GM12878 (cell line): Measurements from ENCODE around the gene SLC9A3. TPM values are rescaled to one million over a fixed set of nuclear protein-coding genes. Genes with fewer than 3 reads are reported as not detected.

Experiments used
- ATAC-seq: fragments of 200-7000 bp; cut with Tn5 transposase; 3 replicates; pipeline ENCODE4 v1.9.1; 2020; ENCODE audit warnings: mild to moderate bottlenecking, moderate library complexity
- BruUV-seq: library from RNA; stranded (reverse); fragments of 400-500 nt; replicated peaks from 2 replicates; lab custom pipeline; 2021; lab: Mats Ljungman, UMichigan
- CTCF ChIA-PET: fragments of 300-600 bp; sonication (Branson Sonifier 250); formaldehyde crosslinking; extraction: SDS; loops from one replicate; lab custom pipeline; 2021; ENCODE audit warnings: inconsistent platforms; lab: Yijun Ruan, JAX
- POLR2A ChIA-PET: fragments of 350-600 bp; formaldehyde crosslinking; extraction: SDS; loops from one replicate; lab custom pipeline; 2021; ENCODE audit warnings: inconsistent platforms; lab: Charles Lee
- RAD21 ChIA-PET: fragments of 300-600 bp; sonication (Branson Sonifier 250); formaldehyde crosslinking; loops from one replicate; lab custom pipeline; 2023; ENCODE audit warnings: antibody characterized with exemption; ENCODE audit not compliant: unreplicated experiment; lab: Charles Lee
- SMC1A ChIA-PET: fragments of 300-600 bp; sonication (Branson Sonifier 250); formaldehyde crosslinking; loops from one replicate; lab custom pipeline; 2023; ENCODE audit not compliant: unreplicated experiment, uncharacterized antibody; lab: Charles Lee
- DNase-seq: peaks from one replicate; pipeline ENCODE4 v3.0.0-alpha.2; 2011; ENCODE audit warnings: low read depth, low spot score
- FAIRE-seq: peaks from 3 replicates; lab custom pipeline; 2011; peaks lifted over from hg19 to GRCh38; lab: Jason Lieb, UNC
- H2AFZ ChIP-seq: 2 replicates; pipeline ENCODE4 v1.6.0; 2011; ENCODE audit warnings: low read depth, low read length, control low read depth; ENCODE audit not compliant: control insufficient read depth
- H3K27ac ChIP-seq: 2 replicates; pipeline ENCODE4 v1.5.1; 2011; ENCODE audit warnings: control low read depth; ENCODE audit not compliant: control insufficient read depth, insufficient read depth
- H3K27me3 ChIP-seq, 2 experiments: replicated peaks in 1 of 2; 2 replicates each; pipeline versions ENCODE4 v1.6.0 to v1.6.1; 2011; ENCODE audit warnings: low read length in 1 of 2; ENCODE audit not compliant: control insufficient read depth in 2 of 2, insufficient read depth in 2 of 2
- H3K36me3 ChIP-seq, 2 experiments: 2 replicates each; pipeline ENCODE4 v1.5.1; 2011; ENCODE audit warnings: low read length in 1 of 2; ENCODE audit not compliant: control insufficient read depth in 2 of 2, insufficient read depth in 2 of 2
- H3K4me1 ChIP-seq: 2 replicates; pipeline ENCODE4 v1.6.1; 2011; ENCODE audit warnings: mild to moderate bottlenecking, low read length, moderate library complexity, mixed read lengths; ENCODE audit not compliant: control insufficient read depth, insufficient read depth
- H3K4me2 ChIP-seq: 2 replicates; pipeline ENCODE4 v1.6.0; 2011; ENCODE audit warnings: control low read depth; ENCODE audit not compliant: control insufficient read depth, insufficient read depth
- H3K4me3 ChIP-seq: fragments of 200-600 bp; sonication (generic); 2 replicates; pipeline ENCODE4 v1.5.1; 2016
- H3K79me2 ChIP-seq: 2 replicates; pipeline ENCODE4 v1.6.0; 2011; ENCODE audit warnings: low read length; ENCODE audit not compliant: control insufficient read depth, insufficient read depth
- H3K9ac ChIP-seq: 2 replicates; pipeline ENCODE4 v1.8.0; 2011; ENCODE audit warnings: low read length, control low read depth, mixed read lengths; ENCODE audit not compliant: control insufficient read depth, insufficient read depth
- H3K9me3 ChIP-seq: replicated peaks from 3 replicates; pipeline ENCODE4 v1.5.1; 2011; ENCODE audit warnings: mild to moderate bottlenecking, low read length; ENCODE audit not compliant: control insufficient read depth, insufficient read depth
- H4K20me1 ChIP-seq: 2 replicates; pipeline ENCODE4 v1.6.0; 2011; ENCODE audit not compliant: control insufficient read depth, insufficient read depth
- BHLHE40 ChIP-seq, 2 experiments: fragments of 450-650 bp in 1 of 2; IDR thresholded peaks; 2 replicates each; pipeline ENCODE4 v1.6.1; 2011 to 2017; ENCODE audit warnings: low read depth in 2 of 2, borderline replicate concordance in 1 of 2, improper control_type of control experiment in 1 of 2, low read length in 1 of 2, mild to moderate bottlenecking in 1 of 2
- CBX3 ChIP-seq: fragments of 200-600 bp; sonication (generic); IDR thresholded peaks from 2 replicates; pipeline ENCODE4 v1.6.1; 2016; ENCODE audit warnings: low read depth, borderline replicate concordance
- CBX5 ChIP-seq: sonication (generic); IDR thresholded peaks from 2 replicates; pipeline ENCODE4 v1.6.1; 2016; ENCODE audit warnings: low read depth, moderate library complexity, mild to moderate bottlenecking, inconsistent platforms
- CREB1 ChIP-seq: IDR thresholded peaks from 2 replicates; pipeline ENCODE4 v1.6.1; 2012; ENCODE audit warnings: low read depth, mild to moderate bottlenecking, inconsistent platforms
- ESRRA ChIP-seq: IDR thresholded peaks from 2 replicates; pipeline ENCODE4 v1.6.1; 2012; ENCODE audit warnings: mild to moderate bottlenecking, low read length, improper control_type of control experiment
- GABPA ChIP-seq: IDR thresholded peaks from 2 replicates; pipeline ENCODE4 v1.6.1; 2014; ENCODE audit warnings: antibody characterized with exemption, low read depth, mild to moderate bottlenecking, inconsistent platforms
- IKZF1 ChIP-seq: fragments of 450-650 bp; conservative IDR thresholded peaks from 2 replicates; pipeline ENCODE4 v1.6.1; 2017; ENCODE audit warnings: antibody characterized with exemption, mild to moderate bottlenecking
- MAX ChIP-seq: IDR thresholded peaks from 2 replicates; pipeline ENCODE4 v1.6.1; 2012; ENCODE audit warnings: low read depth, low read length, improper control_type of control experiment
- NR2C2 ChIP-seq: IDR thresholded peaks from 2 replicates; pipeline ENCODE4 v1.6.1; 2011; ENCODE audit warnings: borderline replicate concordance, low read depth; ENCODE audit not compliant: control insufficient read depth, insufficient read length
- RAD21 ChIP-seq: IDR thresholded peaks from 2 replicates; pipeline ENCODE4 v1.6.1; 2011; ENCODE audit warnings: mild to moderate bottlenecking, low read depth, low read length, moderate library complexity; ENCODE audit not compliant: insufficient read depth
- SIN3A ChIP-seq: IDR thresholded peaks from 2 replicates; pipeline ENCODE4 v1.6.1; 2012; ENCODE audit warnings: low read depth, low read length, improper control_type of control experiment
- SMAD1 ChIP-seq: fragments of 450-650 bp; IDR thresholded peaks from 2 replicates; pipeline ENCODE4 v1.6.1; 2018; ENCODE audit warnings: mild to moderate bottlenecking, low read depth; ENCODE audit not compliant: partially characterized antibody
- SP1 ChIP-seq: IDR thresholded peaks from one replicate; pipeline ENCODE4 v1.6.1; 2011; ENCODE audit warnings: low read depth, low read length
- SPI1 ChIP-seq: IDR thresholded peaks from 2 replicates; pipeline ENCODE4 v1.6.1; 2011; ENCODE audit warnings: low read depth, mild to moderate bottlenecking, low read length, moderate library complexity, borderline replicate concordance; ENCODE audit not compliant: insufficient read depth
- SREBF1 ChIP-seq: IDR thresholded peaks from 2 replicates; pipeline ENCODE4 v1.6.1; 2012; ENCODE audit warnings: mild to moderate bottlenecking, low read length
- TBL1XR1 ChIP-seq: IDR thresholded peaks from 2 replicates; pipeline ENCODE4 v1.6.1; 2012; ENCODE audit warnings: low read depth, low read length, improper control_type of control experiment
- ZNF207 ChIP-seq: fragments of 450-650 bp; IDR thresholded peaks from 2 replicates; pipeline ENCODE4 v1.6.1; 2014; ENCODE audit warnings: antibody characterized with exemption, mild to moderate bottlenecking, borderline replicate concordance
- WGBS: methylation state at CpG from one replicate; pipeline ENCODE4 v1.1.6; 2016; ENCODE audit warnings: low lambda C conversion rate; ENCODE audit not compliant: insufficient replicate concordance, insufficient coverage; ENCODE audit errors: missing lambda C conversion rate; 5-methylcytosine and 5-hydroxymethylcytosine counted together
- in situ Hi-C: fragments of 300-500 bp; cut with MboI; formaldehyde crosslinking; loops from 9 replicates; pipeline ENCODE4 v1.14.3; 2018; ENCODE audit warnings: mixed read lengths
- intact Hi-C: fragments of 100-400 bp; cut with micrococcal nuclease; formaldehyde crosslinking; loops from one replicate; pipeline ENCODE4 v1.14.2; 2022; ENCODE audit not compliant: unreplicated experiment
- polyA plus RNA-seq, 11 experiments: library from polyadenylated mRNA; depleted of rRNA in 4 of 11; unstranded in 6 of 11; stranded (reverse) in 5 of 11; fragments of >200 nt; fragmentation: Nextera tagmentation in 4 of 11; fragmentation: Illumina TruSeq in 1 of 11; extraction: Ambion mirVana in 4 of 11; extraction: Trizol in 1 of 11; gene quantifications; 1 replicate in 1 of 11; 2 replicates in 10 of 11; pipeline versions ENCODE4 v1.2.1 to v1.2.3, GENCODE V29; 2011 to 2016; ENCODE audit warnings: inconsistent platforms in 2 of 11, missing spikeins in 2 of 11, low read depth in 1 of 11
- total RNA-seq, 4 experiments: library from RNA; depleted of rRNA in 3 of 4; stranded (reverse); fragments of >200 nt in 3 of 4; fragmentation: Illumina TruSeq in 1 of 4; extraction: Trizol in 1 of 4; gene quantifications; 2 replicates each; pipeline versions ENCODE4 v1.2.1 to v1.2.3, GENCODE V29; 2013 to 2021
- TF ChIP-seq, protein P1 (sequence below): IDR thresholded peaks from 2 replicates; pipeline ENCODE4 v1.6.1; 2011; ENCODE audit warnings: mild to moderate bottlenecking, low read depth, low read length, moderate library complexity; ENCODE audit not compliant: insufficient replicate concordance
- TF ChIP-seq, protein P2 (sequence below), 3 experiments: IDR thresholded peaks in 2 of 3; conservative IDR thresholded peaks in 1 of 3; 2 replicates each; pipeline ENCODE4 v1.5.1; 2011; ENCODE audit warnings: low read depth in 3 of 3, low read length in 3 of 3, mild to moderate bottlenecking in 3 of 3, control low read depth in 2 of 3, moderate library complexity in 2 of 3, inconsistent platforms in 1 of 3, mixed read lengths in 1 of 3; ENCODE audit not compliant: control insufficient read depth in 2 of 3, insufficient read depth in 1 of 3; ENCODE audit errors: extremely low read depth in 1 of 3

The SLC9A3 gene
- total and polyA plus RNA-seq, 10 of the 15 experiments (the other 5 are each of a cell fraction or from before 2014, with no cell fraction given) = 0.04 to 5.2 (median 2.3) TPM; not detected in 1

- Histone ChIP-seq H2AFZ (no peak overlapping the region), H3K27me3 (peaks cover 4 to 8% of the 10 kb centered on the region in 2 experiments; a peak in 3 of 4 replicates), H3K36me3 (no peaks in the 10 kb centered on the region), H3K4me1 (peaks cover 21% of the 10 kb centered on the region)
- no TSS peak for BruUV-seq
- 48% methylated on average over 13 of the region's 13 CpGs for WGBS
- in situ Hi-C loops = no loop called here
- ATAC-seq (no peak), FAIRE-seq (no peak), DNase-seq (no peak)
- CTCF ChIA-PET = no interaction called here
- TF ChIP-seq CBX5 (no peak), ESRRA (no peak), TBL1XR1 (no peak), GABPA (no peak), CREB1 (no peak), IKZF1 (no peak), SPI1 (no peak), RAD21 (no peak), BHLHE40 (IDR thresholded peaks at IDR 0.05; ENCODE audit: borderline replicate concordance in 1 of 2, low read depth in 2 of 2, low read length in 1 of 2) (no peak), MAX (no peak), SP1 (no peak), SREBF1 (no peak), ZNF207 (no peak), SMAD1 (no peak), NR2C2 (no peak), CBX3 (no peak), SIN3A (no peak)
- TF ChIP-seq, protein P1, sequence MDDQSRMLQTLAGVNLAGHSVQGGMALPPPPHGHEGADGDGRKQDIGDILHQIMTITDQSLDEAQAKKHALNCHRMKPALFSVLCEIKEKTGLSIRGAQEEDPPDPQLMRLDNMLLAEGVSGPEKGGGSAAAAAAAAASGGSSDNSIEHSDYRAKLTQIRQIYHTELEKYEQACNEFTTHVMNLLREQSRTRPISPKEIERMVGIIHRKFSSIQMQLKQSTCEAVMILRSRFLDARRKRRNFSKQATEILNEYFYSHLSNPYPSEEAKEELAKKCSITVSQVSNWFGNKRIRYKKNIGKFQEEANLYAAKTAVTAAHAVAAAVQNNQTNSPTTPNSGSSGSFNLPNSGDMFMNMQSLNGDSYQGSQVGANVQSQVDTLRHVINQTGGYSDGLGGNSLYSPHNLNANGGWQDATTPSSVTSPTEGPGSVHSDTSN = no peak
- TF ChIP-seq, protein P2, sequence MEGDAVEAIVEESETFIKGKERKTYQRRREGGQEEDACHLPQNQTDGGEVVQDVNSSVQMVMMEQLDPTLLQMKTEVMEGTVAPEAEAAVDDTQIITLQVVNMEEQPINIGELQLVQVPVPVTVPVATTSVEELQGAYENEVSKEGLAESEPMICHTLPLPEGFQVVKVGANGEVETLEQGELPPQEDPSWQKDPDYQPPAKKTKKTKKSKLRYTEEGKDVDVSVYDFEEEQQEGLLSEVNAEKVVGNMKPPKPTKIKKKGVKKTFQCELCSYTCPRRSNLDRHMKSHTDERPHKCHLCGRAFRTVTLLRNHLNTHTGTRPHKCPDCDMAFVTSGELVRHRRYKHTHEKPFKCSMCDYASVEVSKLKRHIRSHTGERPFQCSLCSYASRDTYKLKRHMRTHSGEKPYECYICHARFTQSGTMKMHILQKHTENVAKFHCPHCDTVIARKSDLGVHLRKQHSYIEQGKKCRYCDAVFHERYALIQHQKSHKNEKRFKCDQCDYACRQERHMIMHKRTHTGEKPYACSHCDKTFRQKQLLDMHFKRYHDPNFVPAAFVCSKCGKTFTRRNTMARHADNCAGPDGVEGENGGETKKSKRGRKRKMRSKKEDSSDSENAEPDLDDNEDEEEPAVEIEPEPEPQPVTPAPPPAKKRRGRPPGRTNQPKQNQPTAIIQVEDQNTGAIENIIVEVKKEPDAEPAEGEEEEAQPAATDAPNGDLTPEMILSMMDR (IDR thresholded peaks at IDR 0.05 in 2 of 3, conservative IDR thresholded peaks at IDR 0.05 in 1 of 3; ENCODE audit: control insufficient read depth in 2 of 3, extremely low read depth in 1 of 3, insufficient read depth in 1 of 3, low read depth in 3 of 3, low read length in 3 of 3) = no peak
- TF ChIP-seq, all 136 proteins: peak for 0
- Histone ChIP-seq H3K79me2 (no peaks in the 10 kb centered on the region), H3K9me3 (no peaks in the 10 kb centered on the region), H3K4me2 (no peak overlapping the region), H3K9ac (no peak overlapping the region), H3K4me3 (no peak overlapping the region), H4K20me1 (peaks cover 2% of the 10 kb centered on the region; the same call in 1 of the 2 replicates), H3K27ac (no peak overlapping the region)
- intact Hi-C loops = no loop called here
- ChIA-PET RAD21 (no interaction called here), SMC1A (no interaction called here), POLR2A (no interaction called here)
Measured at GRCh38 chr5:531749-532315, 7.6 kb upstream of the SLC9A3 start.
